Upper lobe of left lung (tissue), 4 donors: Measurements from ENCODE around the gene CAPNS1.

Experiments
- CTCF ChIP-seq, 6 experiments: fragments of 450-650 bp in 4 of 6; fragments of 200-600 bp in 2 of 6; sonication (generic) in 2 of 6; IDR thresholded peaks; one replicate each; pipeline ENCODE4 v1.5.1; 2016 to 2019; ENCODE audit warnings: antibody characterized with exemption in 6 of 6
- POLR2A ChIP-seq, 4 donors: fragments of 450-650 bp; IDR thresholded peaks; one replicate each; pipeline ENCODE4 v1.5.1; 2016 to 2017; ENCODE audit warnings: antibody characterized with exemption in 4 of 4, mild to moderate bottlenecking in 2 of 4
- POLR2AphosphoS5 ChIP-seq, 2 donors: sonication (generic); formaldehyde crosslinking; IDR thresholded peaks; one replicate each; pipeline ENCODE4 v1.5.1; 2017; ENCODE audit warnings: antibody characterized with exemption in 2 of 2

- TF ChIP-seq POLR2A (IDR thresholded peaks at IDR 0.05): no peak
- TF ChIP-seq CTCF (IDR thresholded peaks at IDR 0.05): no peak
- no peak for TF ChIP-seq POLR2AphosphoS5 (IDR thresholded peaks at IDR 0.05)
Measured at GRCh38 chr19:36111200-36111539, 28.7 kb upstream of the CAPNS1 start.
